NCI-H2227 (cell line): ENCODE results near the gene DNAH8.
A peak's percentile ranks its signal among the peaks of the same experiment; 100 is the strongest.

Experiments
- DNase-seq: peaks from one replicate; lab custom pipeline; 2025; ENCODE audit not compliant: unreplicated experiment; lab: John Stamatoyannopoulos, UW

Gene DNAH8

GRCh38 chr6:39049575-39050283, 334.6 kb downstream of the DNAH8 start:
- DNase-seq, result no peak

- DNase-seq, result no peak
Measured at GRCh38 chr6:39050453-39051112, 335.5 kb downstream of the DNAH8 start.

- no peak for DNase-seq
Measured at GRCh38 chr6:39051399-39052122, 336.4 kb downstream of the DNAH8 start.

- DNase-seq, result no peak
Measured at GRCh38 chr6:39053016-39053624, 338.0 kb downstream of the DNAH8 start.

GRCh38 chr6:39053854-39054576, 338.9 kb downstream of the DNAH8 start:
- DNase-seq, result no peak

GRCh38 chr6:39054577-39055142, 339.5 kb downstream of the DNAH8 start:
- DNase-seq, result no peak

- no peak for DNase-seq
Measured at GRCh38 chr6:39055661-39056060, 340.6 kb downstream of the DNAH8 start.

- no peak for DNase-seq
Measured at GRCh38 chr6:39056191-39056590, 341.1 kb downstream of the DNAH8 start.

GRCh38 chr6:39056681-39057080, 341.6 kb downstream of the DNAH8 start:
- no peak for DNase-seq

GRCh38 chr6:39057251-39058155, 342.4 kb downstream of the DNAH8 start:
- DNase-seq, result no peak

- no peak for DNase-seq
Measured at GRCh38 chr6:39058471-39059147, 343.5 kb downstream of the DNAH8 start.

- no peak for DNase-seq
Measured at GRCh38 chr6:39059496-39060310, 344.6 kb downstream of the DNAH8 start.

- no peak for DNase-seq
Measured at GRCh38 chr6:39060467-39061160, 345.5 kb downstream of the DNAH8 start.

- no peak for DNase-seq
Measured at GRCh38 chr6:39061182-39061581, 346.1 kb downstream of the DNAH8 start.

- DNase-seq, result no peak
Measured at GRCh38 chr6:39061588-39061987, 346.5 kb downstream of the DNAH8 start.

GRCh38 chr6:39062014-39062740, 347.1 kb downstream of the DNAH8 start:
- peak; percentile 42 for DNase-seq

- no peak for DNase-seq
Measured at GRCh38 chr6:39063526-39063925, 348.4 kb downstream of the DNAH8 start.
